HG03039 (cell line): ENCODE results near the gene SLC36A1.
A peak's percentile ranks its signal among the peaks of the same experiment; 100 is the strongest.

Experiments used
- ATAC-seq: cut with Tn5 transposase; IDR thresholded peaks from one replicate; pipeline ENCODE4 v1.9.1; 2021; ENCODE audit warnings: mild to moderate bottlenecking, moderate library complexity; ENCODE audit not compliant: unreplicated experiment

SLC36A1 gene

DNA sequence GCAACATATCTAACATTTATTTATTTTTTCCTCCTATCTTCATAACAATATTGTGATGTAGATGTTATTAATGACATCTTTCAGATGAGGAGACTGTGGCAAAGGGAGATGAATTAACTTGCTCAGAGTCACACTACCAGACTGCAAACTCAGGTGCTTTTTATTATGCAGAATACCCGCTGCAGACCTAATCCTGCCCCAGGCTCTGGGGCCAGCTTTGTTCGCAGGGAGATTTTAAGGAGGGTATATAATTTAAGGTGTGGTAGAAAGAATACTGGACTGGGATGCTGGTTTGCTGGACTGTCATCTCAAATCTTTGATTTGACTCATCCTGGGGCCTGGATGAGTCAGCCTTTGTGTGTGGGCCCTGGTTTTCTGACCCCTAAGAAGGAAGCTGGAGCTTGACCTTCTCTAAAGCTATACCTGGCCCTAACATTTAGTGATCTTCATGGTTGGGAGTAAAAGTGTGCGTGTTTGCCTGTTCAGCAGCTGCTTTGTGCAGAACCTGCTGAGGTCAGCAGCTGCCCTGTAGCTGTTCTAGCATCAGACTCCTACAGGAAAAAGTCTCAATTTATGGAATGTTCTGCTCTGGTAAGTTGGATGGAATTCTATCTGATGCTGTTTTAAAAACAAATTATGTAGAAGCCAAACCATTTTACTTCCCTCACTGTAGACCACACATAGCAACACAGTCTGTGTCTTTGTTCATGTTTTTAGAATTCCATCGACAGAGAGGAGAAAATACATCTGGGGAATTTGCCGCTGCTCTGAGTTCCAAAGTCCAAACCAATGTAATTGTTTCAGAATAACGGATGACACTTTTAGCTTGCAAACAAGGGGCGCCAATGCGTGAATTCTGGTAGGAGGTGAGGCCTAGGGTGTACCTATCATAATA, 4.5 kb downstream of the SLC36A1 start:
- ATAC-seq = peak; percentile 72

DNA sequence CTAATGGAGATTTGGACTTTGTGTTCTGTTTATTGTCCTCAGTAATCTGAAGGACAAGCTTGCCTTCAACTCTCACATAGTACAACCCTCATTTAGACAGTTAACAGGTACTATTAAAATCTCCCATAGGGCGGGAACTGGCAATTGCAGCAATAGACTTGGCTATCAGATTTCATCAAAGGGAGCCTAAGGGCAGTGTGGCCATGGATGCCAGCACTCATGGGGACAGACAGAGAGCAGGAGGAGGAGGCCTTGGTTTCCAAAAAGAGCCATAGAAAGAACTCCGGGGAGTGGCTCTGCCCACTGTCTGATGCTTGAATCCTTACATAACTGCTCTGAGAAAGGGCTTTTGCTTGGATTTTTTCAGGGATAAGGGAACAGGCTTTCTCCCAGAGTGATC, 6.8 kb downstream of the SLC36A1 start:
- no peak for ATAC-seq

DNA sequence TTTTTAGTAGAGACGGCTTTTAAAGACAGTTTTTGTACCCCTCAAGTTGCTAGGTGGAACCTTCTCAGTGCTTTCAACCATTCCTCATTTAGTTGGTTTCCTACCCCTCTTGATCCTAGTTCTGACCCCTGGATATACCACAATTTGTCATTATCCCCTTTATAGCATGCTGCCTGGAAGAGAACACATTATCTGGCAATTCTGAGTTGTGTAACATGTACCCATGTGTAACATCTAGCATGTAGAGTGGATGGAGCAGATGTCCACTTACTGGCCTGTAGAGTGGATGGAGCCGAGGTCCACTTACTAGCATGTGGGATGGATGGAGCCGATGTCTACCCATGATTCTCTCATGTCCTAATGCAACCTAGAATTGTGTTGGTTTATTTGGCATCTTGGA, 7.5 kb downstream of the SLC36A1 start:
- ATAC-seq = no peak

DNA sequence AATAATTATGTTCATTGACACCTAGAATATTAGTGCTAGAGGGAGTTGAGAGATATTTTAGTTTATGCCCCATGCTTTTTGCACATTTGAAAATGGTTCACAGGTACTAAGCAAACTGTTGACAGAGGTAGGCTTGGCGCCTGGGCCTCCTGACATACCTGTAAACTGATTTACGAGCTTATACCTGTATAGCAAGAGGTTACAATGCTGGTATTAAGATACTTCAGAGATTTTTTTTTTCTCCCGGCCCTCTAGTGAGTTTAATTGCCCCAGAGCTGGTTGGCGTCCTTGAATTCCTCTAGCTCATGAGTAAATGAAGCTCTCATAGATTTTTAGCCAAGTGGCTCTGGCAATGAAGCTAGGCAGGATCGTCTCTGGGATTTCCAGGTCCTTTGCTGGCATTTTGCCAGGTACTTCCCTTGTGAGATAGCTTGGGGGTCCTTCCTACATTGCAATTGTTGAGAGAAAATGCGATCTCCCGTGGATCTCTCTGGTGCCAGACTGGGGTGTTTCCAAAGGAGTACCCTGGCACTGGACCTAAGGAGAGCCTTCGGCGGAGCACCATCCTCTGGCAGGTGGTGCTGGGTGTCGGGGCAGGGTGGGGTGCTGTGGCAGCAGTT, 9.0 kb downstream of the SLC36A1 start:
- no peak for ATAC-seq

DNA sequence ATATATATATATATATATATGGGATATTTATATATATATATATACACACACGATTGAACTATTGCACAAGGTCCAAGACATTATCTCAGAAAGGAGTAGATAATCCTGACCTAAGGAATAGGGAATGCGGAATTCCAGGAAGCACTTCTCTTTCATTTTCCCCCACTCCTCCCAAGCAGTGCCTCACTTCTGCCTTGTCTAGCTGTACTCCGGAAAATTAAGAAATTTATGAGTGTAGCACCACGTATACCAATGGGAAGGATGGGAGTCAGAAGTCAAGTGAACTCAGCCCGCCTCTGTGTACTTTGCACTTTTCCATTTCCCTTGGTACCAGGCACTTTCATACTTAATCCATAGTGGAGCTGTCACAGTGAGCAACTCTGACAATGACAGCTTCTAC, 10.9 kb downstream of the SLC36A1 start:
- ATAC-seq = no peak

DNA sequence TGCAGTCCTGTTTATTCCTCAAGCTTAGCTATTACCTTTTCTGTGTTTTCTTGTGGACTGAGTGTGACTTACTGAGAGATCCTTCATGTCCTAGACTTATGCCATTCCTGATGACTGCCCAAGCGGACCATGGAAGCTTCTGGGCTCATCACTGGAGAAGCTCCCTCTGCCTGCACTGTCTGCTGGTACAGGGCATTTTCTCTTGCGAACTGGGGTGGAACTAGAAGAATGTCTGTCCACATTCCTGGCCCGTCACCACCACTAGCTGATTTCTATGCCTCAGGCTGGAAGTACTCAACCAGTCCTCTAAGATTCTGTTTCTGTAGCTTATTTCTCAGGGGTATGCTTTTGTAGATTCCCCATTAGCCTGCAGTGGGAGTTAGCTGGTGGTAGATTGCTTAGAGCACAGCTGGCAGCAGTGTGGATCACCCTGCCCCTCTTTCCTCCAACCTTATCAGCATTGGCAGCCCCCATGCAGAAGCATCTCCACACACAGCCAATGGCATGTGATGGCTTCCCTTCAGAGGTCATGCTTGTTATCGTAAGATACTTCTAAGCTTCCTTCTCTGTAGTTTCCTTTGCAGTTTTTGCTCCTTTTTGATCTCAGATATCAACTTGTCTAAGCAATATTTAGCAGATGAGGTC, 12.4 kb downstream of the SLC36A1 start:
- ATAC-seq = no peak

DNA sequence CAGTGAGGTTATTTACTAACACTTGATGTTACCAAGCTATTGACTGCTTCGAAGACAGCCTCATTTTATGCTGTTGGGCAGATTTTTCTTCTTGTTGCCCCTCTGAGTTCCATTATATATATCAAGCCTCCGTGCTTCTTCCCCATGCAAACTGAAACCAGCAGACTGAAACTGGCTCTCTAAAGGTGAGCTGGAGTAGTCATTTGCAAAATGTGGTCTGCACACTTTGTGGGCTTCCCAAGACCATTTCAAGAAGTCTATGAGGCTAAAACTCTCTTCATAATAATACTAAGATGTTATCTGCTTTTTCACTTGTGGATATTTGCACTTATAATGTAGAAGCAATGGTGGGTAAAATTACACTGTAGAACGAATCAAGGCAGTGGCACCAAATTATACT, 13.9 kb downstream of the SLC36A1 start:
- peak; percentile 90 for ATAC-seq

DNA sequence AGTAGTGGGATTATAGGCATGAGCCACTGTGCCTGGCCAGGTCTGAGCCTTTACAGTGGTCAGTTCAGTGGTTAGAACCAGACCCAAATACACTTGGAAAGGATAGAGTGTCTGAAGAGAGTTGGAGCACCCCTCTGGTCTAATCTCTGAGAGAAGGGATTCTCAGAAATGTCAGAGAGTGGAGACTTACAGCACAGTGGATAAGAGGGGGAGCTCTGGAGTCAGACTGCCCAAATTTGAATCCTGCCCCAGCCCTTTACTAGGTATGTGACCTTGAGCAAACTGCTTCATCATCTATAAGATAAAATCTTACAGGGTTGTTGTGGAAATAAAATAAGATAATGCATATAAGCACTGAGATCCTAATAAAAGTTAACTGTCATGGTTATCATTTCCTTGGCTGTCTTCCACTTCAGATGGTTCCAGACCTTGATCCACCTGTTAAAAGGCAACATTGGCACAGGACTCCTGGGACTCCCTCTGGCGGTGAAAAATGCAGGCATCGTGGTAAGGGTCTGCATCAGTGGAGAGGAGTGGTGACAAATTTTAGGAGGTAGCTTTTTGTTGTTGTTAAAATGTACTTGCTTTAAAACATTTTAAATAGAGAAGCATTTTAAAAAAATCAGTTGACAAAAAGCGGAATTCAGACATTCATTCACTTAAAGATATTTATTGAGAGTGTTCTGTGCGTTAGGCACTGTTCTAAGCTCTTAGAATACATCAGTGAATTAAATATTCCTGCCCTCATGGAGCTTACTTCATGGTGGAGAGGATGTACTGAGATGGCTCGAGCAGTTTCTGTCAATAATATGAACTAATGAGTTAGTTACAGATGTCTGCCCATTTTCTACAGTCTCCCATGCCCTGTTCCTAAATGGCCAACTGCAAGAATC, 16.0 kb downstream of the SLC36A1 start:
- no peak for ATAC-seq

DNA sequence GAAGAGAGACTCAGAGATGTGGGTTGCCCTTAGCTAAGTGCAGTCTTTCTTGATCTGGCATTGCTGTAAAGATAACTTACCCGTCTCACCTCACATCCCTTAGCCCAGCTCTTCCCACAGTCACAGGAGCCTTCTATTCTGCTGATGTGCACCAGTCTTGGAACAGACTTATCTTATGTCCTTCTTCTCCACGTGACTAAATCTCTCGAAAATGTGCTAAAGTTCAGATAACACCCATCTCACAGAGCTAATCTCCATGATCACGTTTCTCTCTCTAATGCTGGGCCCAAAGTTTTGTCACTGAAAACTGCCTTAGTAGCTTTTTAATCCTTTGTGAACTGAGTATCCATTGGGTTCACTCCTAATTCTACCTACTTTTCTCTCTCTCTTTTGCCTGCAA, 16.7 kb downstream of the SLC36A1 start:
- ATAC-seq = no peak

DNA sequence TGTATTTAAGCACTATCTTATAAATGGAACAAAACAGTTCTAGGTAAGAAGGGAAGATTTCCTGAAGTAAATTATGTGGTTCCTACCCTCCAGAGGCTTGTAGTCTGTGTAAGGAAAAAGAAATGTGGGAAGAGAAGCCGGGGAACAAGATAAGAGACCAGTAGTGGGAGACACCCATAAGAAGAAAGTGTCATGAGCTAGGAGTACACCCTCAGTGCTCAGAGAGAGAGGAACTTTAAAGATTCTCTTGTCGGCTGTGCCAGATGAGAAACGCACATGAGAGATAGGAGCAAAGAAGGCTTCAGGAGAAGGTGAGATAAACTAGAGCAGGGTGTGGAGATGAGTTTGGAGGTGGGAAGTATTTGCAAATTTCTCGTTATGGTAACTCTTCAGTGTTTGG, 18.1 kb downstream of the SLC36A1 start:
- no peak for ATAC-seq

DNA sequence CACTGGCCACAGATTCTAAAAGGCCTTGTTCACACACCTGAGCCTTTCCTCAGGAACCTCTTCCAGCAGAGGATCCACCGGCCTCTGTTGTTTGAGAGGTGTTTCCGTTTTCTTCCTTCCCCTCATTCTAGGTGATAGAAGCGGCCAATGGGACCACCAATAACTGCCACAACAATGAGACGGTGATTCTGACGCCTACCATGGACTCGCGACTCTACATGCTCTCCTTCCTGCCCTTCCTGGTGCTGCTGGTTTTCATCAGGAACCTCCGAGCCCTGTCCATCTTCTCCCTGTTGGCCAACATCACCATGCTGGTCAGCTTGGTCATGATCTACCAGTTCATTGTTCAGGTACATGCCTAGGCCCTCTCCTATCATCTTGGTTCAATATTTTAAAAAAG, 20.2 kb downstream of the SLC36A1 start:
- ATAC-seq = no peak

DNA sequence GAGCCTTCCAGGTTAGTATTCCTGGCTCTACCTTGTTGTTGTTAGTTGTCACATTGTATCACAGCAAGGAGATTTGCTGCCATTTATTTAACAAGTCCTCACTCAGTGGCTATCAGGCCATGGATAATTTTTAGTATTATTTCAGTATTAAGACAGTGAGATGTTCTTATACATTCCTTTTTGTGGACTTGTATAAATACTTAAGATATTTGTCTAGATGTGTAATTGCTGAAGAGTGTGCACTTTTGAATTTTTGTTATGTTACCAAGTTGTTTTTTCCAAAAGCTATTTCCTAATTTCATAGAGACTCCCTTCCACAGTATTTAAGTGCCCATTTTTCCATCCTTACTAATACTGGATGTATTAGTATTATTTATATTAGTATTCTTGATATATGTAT, 22.0 kb downstream of the SLC36A1 start:
- no peak for ATAC-seq

DNA sequence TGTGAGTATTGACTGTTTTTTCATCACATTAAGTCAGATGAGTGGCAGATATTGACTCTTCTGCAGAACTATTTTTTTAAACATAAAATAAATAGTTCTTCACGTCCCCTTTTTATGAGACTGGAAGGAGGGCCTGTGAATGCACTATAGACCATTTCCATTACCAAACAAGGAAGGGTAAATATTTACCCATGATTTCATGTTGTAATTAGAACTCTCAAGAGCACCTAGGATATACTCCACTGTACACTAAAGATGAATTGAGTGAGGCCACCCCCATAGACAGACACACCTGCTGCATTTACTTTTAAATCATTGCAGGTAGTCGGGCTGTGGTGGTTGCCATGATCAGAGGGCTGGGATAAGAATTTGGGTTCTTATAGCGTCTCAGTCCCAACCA, 22.6 kb downstream of the SLC36A1 start:
- no peak for ATAC-seq

DNA sequence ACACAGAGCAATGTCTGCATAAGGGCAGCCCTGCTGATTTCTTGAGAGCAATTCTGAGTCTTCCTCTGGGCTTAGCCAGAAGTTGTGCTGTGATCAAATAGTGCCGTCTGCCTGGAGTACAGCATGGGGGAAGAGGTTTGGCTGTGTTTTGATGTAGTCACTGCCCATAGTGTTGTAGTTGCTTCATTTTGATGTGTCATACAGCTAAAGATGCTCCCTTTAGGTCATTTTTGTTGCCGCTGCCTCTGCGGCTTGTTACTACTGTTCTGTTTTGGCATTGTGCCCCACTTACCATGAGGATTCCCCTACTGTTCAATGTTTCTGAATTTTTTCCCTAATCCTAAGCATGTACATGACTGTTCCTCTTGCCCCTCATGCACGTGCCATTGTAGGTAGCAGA, 23.0 kb downstream of the SLC36A1 start:
- ATAC-seq = no peak

DNA sequence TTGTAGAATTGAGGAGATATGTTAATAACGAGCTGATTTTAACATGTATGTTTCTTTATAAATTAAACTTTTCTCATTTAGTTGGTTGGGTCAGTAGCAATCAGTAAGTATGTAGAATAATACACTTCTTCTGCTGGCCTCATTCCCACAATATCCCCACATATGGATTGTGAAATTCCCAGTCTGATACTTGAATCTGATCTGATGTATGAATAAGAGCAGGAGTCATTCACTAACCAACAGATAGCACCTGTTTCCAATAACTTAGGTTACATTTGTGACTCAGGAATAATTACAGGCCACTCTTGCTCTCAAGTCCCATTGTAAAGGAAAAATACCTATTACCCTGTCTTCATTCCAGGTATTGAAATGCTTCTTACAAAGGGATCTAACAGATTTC, 23.9 kb downstream of the SLC36A1 start:
- ATAC-seq = no peak

DNA sequence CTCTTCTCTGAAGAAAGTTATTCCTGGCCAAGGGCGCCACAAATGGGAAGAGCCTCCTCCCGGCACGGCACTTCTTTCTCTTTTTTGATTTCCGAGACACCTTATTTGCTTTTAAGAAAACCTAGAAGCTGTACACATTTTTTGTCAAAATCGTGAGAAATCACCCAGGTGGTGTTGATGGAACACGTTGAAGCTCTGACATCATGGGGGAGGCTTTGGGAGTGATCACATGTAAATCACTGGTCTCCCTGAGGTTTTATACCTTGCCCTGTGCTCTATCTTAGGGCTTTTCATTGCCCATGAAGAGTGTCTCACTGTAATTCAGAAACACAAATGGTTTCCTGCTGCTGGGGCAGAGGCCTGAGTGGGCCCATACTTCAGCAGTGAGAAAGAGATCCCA, 27.4 kb downstream of the SLC36A1 start:
- no peak for ATAC-seq

DNA sequence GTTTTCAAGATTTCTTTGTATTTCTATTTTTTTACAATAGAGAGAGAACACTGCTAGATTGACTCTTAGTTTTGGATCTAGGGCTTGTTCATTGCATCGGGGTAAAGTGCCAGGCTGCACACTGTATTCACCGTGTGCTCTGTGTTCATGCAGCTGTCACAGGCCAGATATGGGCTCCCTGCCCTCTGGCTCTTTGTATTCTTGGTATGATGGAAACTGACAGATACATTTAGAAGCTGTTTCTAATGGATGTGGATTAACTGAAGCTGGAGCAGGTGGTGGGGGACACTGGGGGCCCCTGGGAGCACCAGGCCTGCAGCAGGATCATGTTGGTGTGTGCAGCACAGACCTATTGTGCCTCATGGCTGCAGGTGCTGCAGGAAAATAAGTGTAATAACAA, 28.0 kb downstream of the SLC36A1 start:
- no peak for ATAC-seq

DNA sequence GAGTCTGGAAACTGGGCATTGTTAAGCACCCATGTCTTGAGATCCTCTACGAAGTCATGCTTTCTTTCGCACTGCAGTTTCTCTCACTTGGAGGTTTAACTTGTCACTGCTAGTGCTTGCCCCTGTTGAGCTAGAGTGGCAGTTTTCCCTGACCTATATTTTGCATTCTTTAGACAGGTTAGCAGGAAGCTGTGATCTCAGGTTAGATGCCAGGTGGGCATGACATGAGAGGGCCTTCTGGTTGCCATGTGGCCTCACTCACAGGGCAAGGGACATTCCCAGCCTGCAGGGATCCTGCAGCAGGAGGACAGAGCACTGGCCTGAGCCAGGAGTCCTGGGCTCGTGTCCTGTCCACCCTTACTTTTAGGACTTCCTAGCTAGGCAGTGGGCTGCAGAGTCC, 28.6 kb downstream of the SLC36A1 start:
- no peak for ATAC-seq

DNA sequence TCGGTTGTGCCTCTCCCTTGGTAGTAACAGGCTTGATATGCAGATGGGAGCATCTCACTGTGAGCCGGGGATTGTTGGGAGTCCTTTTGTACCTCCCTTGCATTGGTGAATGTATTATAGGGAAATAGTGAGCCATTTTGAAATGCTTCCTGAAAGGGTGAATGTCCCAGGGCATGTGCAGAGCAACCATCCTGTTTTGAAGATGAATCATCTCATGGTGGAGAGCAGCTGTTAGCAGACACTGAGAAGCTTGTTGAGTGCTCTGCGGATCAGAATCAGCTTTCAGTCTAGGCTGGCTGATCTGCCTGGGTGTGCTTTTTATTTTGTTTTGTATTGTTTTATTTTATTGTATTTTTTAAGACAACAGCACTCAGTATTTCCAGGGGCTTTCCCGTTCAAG, 29.7 kb downstream of the SLC36A1 start:
- no peak for ATAC-seq

DNA sequence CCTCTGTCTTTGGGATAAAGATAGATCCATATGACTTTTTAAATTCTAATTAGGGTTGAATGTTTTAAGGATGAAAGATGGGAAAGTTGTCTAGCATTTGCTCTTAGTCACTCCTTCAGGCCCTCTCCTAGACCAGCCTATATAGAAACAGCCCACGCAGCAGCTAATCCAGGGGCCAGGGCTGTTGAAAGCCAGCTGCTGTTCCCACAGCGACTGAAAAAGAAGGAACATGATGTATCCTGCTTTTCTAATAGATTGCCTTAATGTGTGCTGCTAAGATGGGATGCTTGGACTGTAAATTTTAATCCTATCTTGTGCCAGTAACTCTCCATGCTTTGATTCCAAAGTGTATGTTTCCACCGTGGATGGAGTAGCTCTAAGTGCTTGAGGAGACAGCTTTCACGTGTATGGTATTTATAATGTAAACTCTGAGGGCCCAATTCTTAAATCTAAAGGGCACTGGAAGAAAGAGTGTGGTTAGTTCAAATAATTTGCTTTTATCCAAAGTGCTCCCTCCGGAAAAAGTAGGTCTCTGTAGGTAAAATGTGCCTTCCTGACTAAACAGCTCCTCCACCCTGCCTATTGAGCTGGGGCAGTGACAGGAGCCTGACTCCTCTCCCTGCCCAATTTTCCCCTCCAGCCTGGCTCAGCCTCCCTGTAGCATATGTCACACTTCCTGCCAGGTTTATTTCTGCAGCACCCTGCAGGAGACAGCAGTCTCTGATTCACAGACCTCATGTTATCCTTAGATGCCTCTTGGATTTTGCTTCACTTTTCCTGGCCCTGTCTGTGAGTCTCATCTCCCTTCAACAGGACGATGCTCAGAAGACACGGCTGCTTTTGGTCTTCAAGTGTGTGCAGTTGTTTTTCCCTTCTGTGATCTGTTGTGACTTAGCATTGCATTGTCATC, 33.2 kb downstream of the SLC36A1 start:
- no peak for ATAC-seq
